Lung (tissue), 12 donors: ENCODE results near the gene ELK4. TPM values are rescaled to one million over a fixed set of nuclear protein-coding genes. Genes with fewer than 3 reads are reported as not detected.

Experiments used
- ATAC-seq: fragments of 200-7000 bp; cut with Tn5 transposase; one replicate; pipeline ENCODE4 v1.9.1; 2020; ENCODE audit warnings: moderate number of reproducible peaks; ENCODE audit not compliant: insufficient read depth, low FRiP score
- DNase-seq, 3 donors: peaks; one replicate each; pipeline ENCODE4 v3.0.0-alpha.2; 2013 to 2017
- H3K27ac ChIP-seq, 2 donors: one replicate each; pipeline ENCODE4 v1.5.1; 2013; ENCODE audit warnings: mild to moderate bottlenecking in 2 of 2, moderate library complexity in 2 of 2, control low read depth in 1 of 2, inconsistent platforms in 1 of 2, low read depth in 1 of 2, low read length in 1 of 2
- H3K27me3 ChIP-seq, 3 donors: one replicate each; pipeline ENCODE4 v1.5.1; 2013; ENCODE audit warnings: low read length in 2 of 3; ENCODE audit not compliant: control insufficient read depth in 3 of 3, insufficient read depth in 3 of 3
- H3K36me3 ChIP-seq, 4 donors: one replicate each; pipeline ENCODE4 v1.5.1; 2013; ENCODE audit warnings: low read length in 4 of 4, mild to moderate bottlenecking in 1 of 4, moderate library complexity in 1 of 4; ENCODE audit not compliant: control insufficient read depth in 4 of 4, insufficient read depth in 4 of 4
- H3K4me1 ChIP-seq, 5 donors: one replicate each; pipeline ENCODE4 v1.5.1; 2013; ENCODE audit warnings: low read length in 5 of 5, mild to moderate bottlenecking in 2 of 5, moderate library complexity in 1 of 5; ENCODE audit not compliant: control insufficient read depth in 5 of 5, insufficient read depth in 5 of 5
- H3K4me3 ChIP-seq: one replicate; pipeline ENCODE4 v1.5.1; 2013; ENCODE audit warnings: mild to moderate bottlenecking, control low read depth, moderate library complexity
- H3K9ac ChIP-seq, 2 donors: one replicate each; pipeline ENCODE4 v1.5.1; 2013; ENCODE audit warnings: low read length in 2 of 2, control low read depth in 1 of 2; ENCODE audit not compliant: insufficient read depth in 1 of 2
- H3K9me3 ChIP-seq, 4 donors: one replicate each; pipeline ENCODE4 v1.5.1; 2013; ENCODE audit warnings: low read length in 3 of 4, mild to moderate bottlenecking in 1 of 4, moderate library complexity in 1 of 4; ENCODE audit not compliant: control insufficient read depth in 4 of 4, insufficient read depth in 3 of 4
- CTCF ChIP-seq: IDR thresholded peaks from 2 replicates; pipeline ENCODE4 v1.5.1; 2012; ENCODE audit warnings: mild to moderate bottlenecking; ENCODE audit errors: control extremely low read depth, extremely low read depth
- WGBS, 2 donors: extraction: QIAGEN DNeasy Blood & Tissue Kit; methylation state at CpG; one replicate each; pipeline ENCODE4 v1.1.7; 2013; 5-methylcytosine and 5-hydroxymethylcytosine counted together
- polyA plus RNA-seq, 2 donors: library from polyadenylated mRNA; stranded (reverse); fragments of 200-250 nt; gene quantifications; one replicate each; pipeline ENCODE4 v1.2.1, GENCODE V29; 2013
- total RNA-seq, 2 donors: library from RNA; depleted of rRNA in 1 of 2; stranded (reverse); fragments of >200 nt in 1 of 2; gene quantifications; one replicate each; pipeline ENCODE4 v1.2.1, GENCODE V29; 2014 to 2021
- donor health status: control.
- donor health status: control.
- donor health status: Bipolar disorder and iron deficiency.
- donor health status: healthy.
- donor health status: DM: yes; HTN: yes; CAD: no.

The ELK4 gene
- total and polyA plus RNA-seq, 4 donors, result 5.0 to 46.7 (median 17.8) TPM

GRCh38 chr1:205568135-205568468 is 63.7 kb downstream of the ELK4 start:
- H3K36me3 ChIP-seq, result no peaks in the 10 kb centered on the region
- no peak for TF ChIP-seq CTCF
- WGBS, 2 donors, result 51% methylated on average over 5 of the region's 5 CpGs
- peaks cover 0 to 65% (median 53%) of the 10 kb centered on the region in 3 donors for H3K27me3 ChIP-seq
- no peak overlapping the region for H3K9ac ChIP-seq
- peaks cover 0 to 2% (median 0%) of the 10 kb centered on the region in 4 donors for H3K9me3 ChIP-seq
- ATAC-seq, result no peak
- no peak for DNase-seq
- no peak overlapping the region for H3K4me3 ChIP-seq
- no peak overlapping the region for H3K27ac ChIP-seq
- H3K4me1 ChIP-seq, result peaks cover 0 to 4% (median 3%) of the 10 kb centered on the region in 5 donors

GRCh38 chr1:205567716-205568115 is 64.1 kb downstream of the ELK4 start:
- ATAC-seq, result no peak
- Histone ChIP-seq H3K27me3 (peaks cover 0 to 63% (median 53%) of the 10 kb centered on the region in 3 donors), H3K36me3 (no peaks in the 10 kb centered on the region), H3K4me1 (peaks cover 0 to 4% (median 3%) of the 10 kb centered on the region in 5 donors), H3K9ac (no peak overlapping the region), H3K27ac (no peak overlapping the region), H3K9me3 (peaks cover 0 to 2% (median 0%) of the 10 kb centered on the region in 4 donors), H3K4me3 (no peak overlapping the region)
- DNase-seq, result no peak
- no peak for TF ChIP-seq CTCF
- 92 to 94% methylated on average over 6 of the region's 6 CpGs for WGBS, 2 donors

GRCh38 chr1:205565799-205566198 is 66.0 kb downstream of the ELK4 start:
- peaks cover 0 to 46% (median 35%) of the 10 kb centered on the region in 3 donors for H3K27me3 ChIP-seq
- WGBS, 2 donors, result 62 to 67% methylated on average over 3 of the region's 3 CpGs
- no peak overlapping the region for H3K27ac ChIP-seq
- H3K9ac ChIP-seq, result no peak overlapping the region
- no peaks in the 10 kb centered on the region for H3K36me3 ChIP-seq
- DNase-seq, result peak in 2 of 3 donors; percentile 31 to 60
- no peak for TF ChIP-seq CTCF
- H3K4me1 ChIP-seq, result peaks cover 0 to 4% (median 3%) of the 10 kb centered on the region in 5 donors
- ATAC-seq, result no peak
- H3K9me3 ChIP-seq, result peaks cover 0 to 4% (median 1%) of the 10 kb centered on the region in 4 donors
- no peak overlapping the region for H3K4me3 ChIP-seq

- Histone ChIP-seq H3K27ac (peak overlapping the region in 1 of 2 donors; percentile 20), H3K4me1 (peaks cover 0 to 4% (median 3%) of the 10 kb centered on the region in 5 donors), H3K36me3 (no peaks in the 10 kb centered on the region), H3K9me3 (peaks cover 0 to 3% (median 1%) of the 10 kb centered on the region in 4 donors), H3K4me3 (no peak overlapping the region), H3K9ac (no peak overlapping the region), H3K27me3 (peaks cover 0 to 31% (median 20%) of the 10 kb centered on the region in 3 donors)
- 51 to 52% methylated on average over 5 of the region's 5 CpGs for WGBS, 2 donors
- no peak for DNase-seq
- no peak for TF ChIP-seq CTCF
- peak; percentile 45 for ATAC-seq
These were observed 67.8 kb downstream of the ELK4 start for GRCh38 chr1:205563927-205564441.
